Body of pancreas (tissue), 4 donors: Measurements from ENCODE around the gene RPUSD1. TPM values are rescaled to one million over a fixed set of nuclear protein-coding genes. Genes with fewer than 3 reads are reported as not detected.

Experiments used
- ATAC-seq: fragments of 150-250 bp; one replicate; pipeline ENCODE4 v1.9.1; 2016
- DNase-seq, 4 donors: peaks; one replicate each; pipeline ENCODE4 v3.0.0-alpha.2; 2019
- H3K27ac ChIP-seq, 4 donors: fragments of 200-600 bp; sonication (generic); 1 replicate in 3 of 4; 2 replicates in 1 of 4; pipeline versions ENCODE4 v1.5.1 to v1.6.1; 2016 to 2019; ENCODE audit warnings: mild to moderate bottlenecking in 1 of 4, mixed read lengths in 1 of 4, moderate library complexity in 1 of 4
- H3K27me3 ChIP-seq, 2 donors: fragments of 200-600 bp; sonication (generic); one replicate each; pipeline ENCODE4 v1.6.0; 2016; ENCODE audit warnings: mild to moderate bottlenecking in 1 of 2
- H3K36me3 ChIP-seq, 2 donors: fragments of 200-600 bp; sonication (generic); replicated peaks in 1 of 2; 2 replicates each; pipeline ENCODE4 v1.5.1; 2016; ENCODE audit warnings: low read depth in 2 of 2; ENCODE audit not compliant: insufficient read depth in 1 of 2
- H3K4me1 ChIP-seq: fragments of 200-600 bp; sonication (generic); one replicate; pipeline ENCODE4 v1.6.0; 2016
- H3K4me3 ChIP-seq, 2 donors: fragments of 200-600 bp; sonication (generic); 1 replicate in 1 of 2; 2 replicates in 1 of 2; pipeline ENCODE4 v1.5.1; 2016 to 2019
- H3K9me3 ChIP-seq, 3 donors: fragments of 200-600 bp; sonication (generic); 1 replicate in 2 of 3; 2 replicates in 1 of 3; pipeline ENCODE4 v1.5.1; 2016
- CTCF ChIP-seq, 7 experiments: fragments of 450-650 bp in 4 of 7; fragments of 200-600 bp in 3 of 7; sonication (generic) in 3 of 7; IDR thresholded peaks; one replicate each; pipeline ENCODE4 v1.5.1; 2016 to 2019; ENCODE audit warnings: antibody characterized with exemption in 7 of 7
- POLR2A ChIP-seq, 3 donors: fragments of 450-650 bp; IDR thresholded peaks; one replicate each; pipeline ENCODE4 v1.6.1; 2016; ENCODE audit warnings: antibody characterized with exemption in 3 of 3, mild to moderate bottlenecking in 2 of 3
- WGBS, 2 donors: methylation state at CpG; one replicate each; pipeline ENCODE4 v1.1.5; 2017; 5-methylcytosine and 5-hydroxymethylcytosine counted together
- intact Hi-C: fragments of 100-400 bp; cut with DNase I; formaldehyde crosslinking; loops from one replicate; pipeline ENCODE4 v1.15.1; 2023
- total RNA-seq, 2 donors: library from RNA; depleted of rRNA; stranded (reverse); fragments of >200 nt; gene quantifications; one replicate each; pipeline ENCODE4 v1.1.0, GENCODE V29; 2016

The RPUSD1 gene
- total RNA-seq, 2 donors from 2014 or later, result 19.7 to 31.3 TPM

GRCh38 chr16:802914-803753 lies 15.0 kb upstream of the RPUSD1 start:
- H3K4me3 ChIP-seq, result no peak overlapping the region
- intact Hi-C loops, result no loop called here
- peaks cover 0 to 12% of the 10 kb centered on the region in 2 donors for H3K27me3 ChIP-seq
- H3K36me3 ChIP-seq, result no peaks in the 10 kb centered on the region
- ATAC-seq, result no peak
- TF ChIP-seq POLR2A (IDR thresholded peaks at IDR 0.05) (no peak), CTCF (IDR thresholded peaks at IDR 0.05) (no peak)
- 63% methylated on average over 33 of the region's 33 CpGs; no CpG with 5 or more reads in 1 of the 2 donors for WGBS, 2 donors
- DNase-seq, result no peak
- H3K27ac ChIP-seq, result no peak overlapping the region
- no peaks in the 10 kb centered on the region for H3K9me3 ChIP-seq
- peaks cover 3% of the 10 kb centered on the region for H3K4me1 ChIP-seq

GRCh38 chr16:802461-802860 lies 14.3 kb upstream of the RPUSD1 start:
- ATAC-seq, result no peak
- peaks cover 0 to 12% of the 10 kb centered on the region in 2 donors for H3K27me3 ChIP-seq
- H3K36me3 ChIP-seq, result no peaks in the 10 kb centered on the region
- no peak overlapping the region for H3K4me3 ChIP-seq
- WGBS, 2 donors, result 20 to 55% methylated on average over 2 to 7 of the region's 7 CpGs
- no peak overlapping the region for H3K27ac ChIP-seq
- H3K4me1 ChIP-seq, result no peaks in the 10 kb centered on the region
- no peaks in the 10 kb centered on the region for H3K9me3 ChIP-seq
- DNase-seq, result no peak
- intact Hi-C loops, result no loop called here
- TF ChIP-seq POLR2A (IDR thresholded peaks at IDR 0.05) (no peak), CTCF (IDR thresholded peaks at IDR 0.05) (no peak)

GRCh38 chr16:801584-802363 lies 13.6 kb upstream of the RPUSD1 start:
- ATAC-seq (no peak), DNase-seq (no peak)
- H3K4me1 ChIP-seq, result no peaks in the 10 kb centered on the region
- 42 to 50% methylated on average over 2 to 21 of the region's 22 CpGs for WGBS, 2 donors
- intact Hi-C loops, result no loop called here
- H3K9me3 ChIP-seq, result no peaks in the 10 kb centered on the region
- no peak overlapping the region for H3K4me3 ChIP-seq
- TF ChIP-seq POLR2A (IDR thresholded peaks at IDR 0.05) (no peak), CTCF (IDR thresholded peaks at IDR 0.05) (no peak)
- no peaks in the 10 kb centered on the region for H3K36me3 ChIP-seq
- H3K27me3 ChIP-seq, result peaks cover 0 to 12% of the 10 kb centered on the region in 2 donors
- H3K27ac ChIP-seq, result no peak overlapping the region

- intact Hi-C loops, result no loop called here
- no peaks in the 10 kb centered on the region for H3K9me3 ChIP-seq
- no peak for DNase-seq
- H3K27ac ChIP-seq, result no peak overlapping the region
- no peak for ATAC-seq
- H3K4me3 ChIP-seq, result no peak overlapping the region
- H3K4me1 ChIP-seq, result no peaks in the 10 kb centered on the region
- 13 to 18% methylated on average over 6 to 16 of the region's 17 CpGs for WGBS, 2 donors
- TF ChIP-seq POLR2A (IDR thresholded peaks at IDR 0.05) (no peak), CTCF (IDR thresholded peaks at IDR 0.05) (no peak)
- H3K36me3 ChIP-seq, result no peaks in the 10 kb centered on the region
- peaks cover 0 to 12% of the 10 kb centered on the region in 2 donors for H3K27me3 ChIP-seq
Measured at GRCh38 chr16:800834-801511, 12.8 kb upstream of the RPUSD1 start.
